Chondrocyte (in vitro differentiated cells): ENCODE data around the gene CLDN11. TPM values are rescaled to one million over a fixed set of nuclear protein-coding genes. Genes with fewer than 3 reads are reported as not detected.

Experiments used
- DNase-seq: peaks from one replicate; pipeline ENCODE4 v3.0.0; 2021; ENCODE audit warnings: mixed read lengths, low spot score
- H3K27ac Mint-ChIP-seq: one replicate; pipeline ENCODE4 v1.8.0; 2021; ENCODE audit warnings: mild to moderate bottlenecking, moderate library complexity, mixed read lengths; ENCODE audit not compliant: unreplicated experiment
- H3K27me3 Mint-ChIP-seq: 2 replicates; pipeline ENCODE4 v1.8.0; 2021; ENCODE audit warnings: low read depth, mixed read lengths
- H3K36me3 Mint-ChIP-seq: 2 replicates; pipeline ENCODE4 v1.8.0; 2021; ENCODE audit warnings: low read depth, mixed read lengths
- H3K4me1 Mint-ChIP-seq: 2 replicates; pipeline ENCODE4 v1.8.0; 2021; ENCODE audit warnings: low read depth, mild to moderate bottlenecking, mixed read lengths
- H3K4me3 Mint-ChIP-seq: one replicate; pipeline ENCODE4 v1.8.0; 2021; ENCODE audit warnings: mild to moderate bottlenecking, moderate library complexity, mixed read lengths; ENCODE audit not compliant: unreplicated experiment
- H3K9me3 Mint-ChIP-seq: 2 replicates; pipeline ENCODE4 v1.8.0; 2021; ENCODE audit warnings: low read depth, mixed read lengths
- CTCF ChIP-seq: fragments of 200-600 bp; sonication (generic); IDR thresholded peaks from 2 replicates; pipeline ENCODE4 v1.5.0; 2021; ENCODE audit warnings: antibody characterized with exemption, mild to moderate bottlenecking, moderate library complexity
- total RNA-seq: library from RNA; stranded (reverse); gene quantifications from 3 replicates; pipeline ENCODE4 v1.2.1, GENCODE V29; 2021

Gene CLDN11
- total RNA-seq, 1 donor from 2014 or later, result 0.62 TPM

- H3K9me3 Mint-ChIP-seq, result no peaks in the 10 kb centered on the region
- H3K4me1 Mint-ChIP-seq, result peaks cover 12% of the 10 kb centered on the region
- DNase-seq, result no peak
- peak overlapping the region; percentile 45 for H3K27ac Mint-ChIP-seq
- no peak for TF ChIP-seq CTCF
- no peak overlapping the region for H3K4me3 Mint-ChIP-seq
- H3K36me3 Mint-ChIP-seq, result peaks cover 26% of the 10 kb centered on the region
- H3K27me3 Mint-ChIP-seq, result no peaks in the 10 kb centered on the region
These were observed 32.2 kb upstream of the CLDN11 start for GRCh38 chr3:170386468-170386867.

DNA sequence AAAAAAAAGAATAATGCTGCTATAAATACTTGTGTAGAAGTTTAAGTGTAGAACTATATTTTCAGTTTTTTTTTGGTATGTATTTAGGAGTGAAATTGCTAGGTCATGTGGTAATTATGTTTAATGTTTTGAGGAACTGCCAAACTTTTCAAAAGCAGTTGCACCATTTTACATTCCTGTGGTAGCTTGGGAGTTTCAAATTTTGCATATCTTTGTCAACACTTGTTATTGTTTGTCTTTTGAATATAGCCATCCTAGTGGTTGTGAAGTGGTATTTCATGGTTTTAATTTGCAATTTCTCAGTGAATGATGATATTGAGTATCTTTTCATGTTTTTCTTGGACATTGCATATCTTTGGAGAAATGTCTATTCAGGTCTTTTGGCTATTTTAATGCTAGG, 30.7 kb upstream of the CLDN11 start:
- Mint-ChIP-seq H3K4me1 (peaks cover 21% of the 10 kb centered on the region), H3K9me3 (no peaks in the 10 kb centered on the region), H3K4me3 (no peak overlapping the region), H3K27me3 (no peaks in the 10 kb centered on the region), H3K27ac (peak overlapping the region; percentile 8), H3K36me3 (peaks cover 31% of the 10 kb centered on the region)
- TF ChIP-seq CTCF, result peak; percentile 43
- no peak for DNase-seq

DNA sequence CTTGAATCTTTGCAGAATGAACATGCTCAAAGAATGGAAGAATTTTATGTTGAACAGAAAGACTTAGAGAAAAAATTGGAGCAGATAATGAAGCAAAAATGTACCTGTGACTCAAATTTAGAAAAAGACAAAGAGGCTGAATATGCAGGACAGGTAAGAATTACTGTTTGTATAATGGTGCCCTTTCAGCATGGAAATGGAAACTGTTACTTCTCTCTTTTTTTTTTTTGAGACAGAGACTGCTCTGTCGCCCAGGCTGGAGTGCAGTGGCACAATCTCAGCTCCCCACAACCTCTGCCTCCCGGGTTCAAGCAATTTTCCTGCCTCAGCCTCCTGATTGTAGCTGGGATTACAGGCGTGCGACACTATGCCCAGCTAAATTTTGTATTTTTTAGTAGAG, 27.6 kb upstream of the CLDN11 start:
- H3K4me3 Mint-ChIP-seq, result no peak overlapping the region
- H3K9me3 Mint-ChIP-seq, result no peaks in the 10 kb centered on the region
- TF ChIP-seq CTCF, result no peak
- H3K27me3 Mint-ChIP-seq, result no peaks in the 10 kb centered on the region
- H3K36me3 Mint-ChIP-seq, result peaks cover 23% of the 10 kb centered on the region
- no peak overlapping the region for H3K27ac Mint-ChIP-seq
- no peak for DNase-seq
- peaks cover 11% of the 10 kb centered on the region for H3K4me1 Mint-ChIP-seq

DNA sequence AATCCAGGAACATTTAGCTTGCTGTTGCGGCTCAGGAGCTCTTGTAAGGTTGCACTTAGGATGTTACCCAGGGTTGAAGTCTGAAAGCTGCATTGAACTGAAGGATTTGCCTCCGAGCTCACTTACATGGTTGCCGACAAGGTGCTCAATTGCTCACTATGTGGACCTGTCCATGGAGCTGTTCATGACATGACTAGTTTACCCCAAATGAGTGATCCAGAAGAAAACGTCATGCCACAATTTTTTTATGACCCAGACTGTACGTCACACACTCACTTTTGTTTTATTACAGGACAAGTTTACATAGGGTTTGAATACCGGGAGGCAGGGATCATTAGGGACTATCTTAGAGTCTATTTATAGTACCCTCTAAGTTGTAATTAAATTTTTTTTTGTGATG, 21.0 kb upstream of the CLDN11 start:
- Mint-ChIP-seq H3K27me3 (no peaks in the 10 kb centered on the region), H3K27ac (peak overlapping the region; percentile 23), H3K4me3 (no peak overlapping the region), H3K36me3 (peaks cover 11% of the 10 kb centered on the region), H3K9me3 (peaks cover 3% of the 10 kb centered on the region), H3K4me1 (peaks cover 13% of the 10 kb centered on the region)
- TF ChIP-seq CTCF, result no peak
- no peak for DNase-seq

- Mint-ChIP-seq H3K36me3 (peaks cover under 1% of the 10 kb centered on the region), H3K27me3 (no peaks in the 10 kb centered on the region), H3K9me3 (peaks cover 6% of the 10 kb centered on the region), H3K27ac (no peak overlapping the region), H3K4me3 (no peak overlapping the region), H3K4me1 (peaks cover 6% of the 10 kb centered on the region)
- DNase-seq, result no peak
- no peak for TF ChIP-seq CTCF
These were observed 13.6 kb upstream of the CLDN11 start for GRCh38 chr3:170405101-170405500.
